WI38 (cell line): ENCODE data around the gene SLX4IP.

Experiments used
- H3K4me3 ChIP-seq: 2 replicates; pipeline ENCODE4 v1.5.1; 2011; ENCODE audit warnings: low read depth, mild to moderate bottlenecking, control low read depth, low read length
- TF ChIP-seq, protein P1 (sequence below): IDR thresholded peaks from 2 replicates; pipeline ENCODE4 v1.5.1; 2012; ENCODE audit warnings: low read depth, mild to moderate bottlenecking, control low read depth, low read length

Gene SLX4IP

DNA sequence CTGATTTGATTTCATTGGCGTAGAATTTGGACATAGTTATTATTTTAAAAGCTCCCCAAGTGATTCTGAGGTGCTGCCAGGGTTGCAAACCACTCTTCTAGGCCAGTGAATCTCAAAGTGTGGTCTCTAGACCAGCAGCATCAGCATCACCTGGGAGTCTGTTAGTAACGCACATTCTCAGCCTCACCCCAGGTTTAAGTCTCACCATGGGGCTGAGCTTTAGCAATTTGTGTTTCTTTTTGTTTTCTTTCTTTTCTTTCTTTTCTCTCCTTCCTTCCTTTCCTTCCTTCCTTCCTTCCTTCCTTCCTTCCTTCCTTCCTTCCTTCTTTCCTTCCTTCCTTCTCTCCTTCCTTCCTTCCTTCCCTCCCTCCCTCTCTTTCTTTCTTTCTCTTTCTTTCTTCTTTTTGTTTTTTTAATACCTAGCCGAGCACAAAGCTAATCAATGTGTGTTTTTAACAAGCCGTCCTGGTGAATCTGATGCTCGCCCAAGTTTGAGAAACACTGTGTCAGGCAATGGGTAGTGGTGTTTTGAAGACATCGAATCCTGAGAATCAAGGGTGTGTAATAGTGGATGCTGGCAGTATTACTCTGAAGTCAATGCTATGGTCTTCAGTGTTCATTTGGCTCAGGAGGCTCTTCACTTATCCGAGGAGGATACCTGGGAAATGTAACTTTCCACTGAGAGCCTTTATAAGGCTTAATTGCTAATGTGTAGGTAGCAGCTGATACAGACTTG is 104.9 kb downstream of the SLX4IP start:
- TF ChIP-seq, protein P1, sequence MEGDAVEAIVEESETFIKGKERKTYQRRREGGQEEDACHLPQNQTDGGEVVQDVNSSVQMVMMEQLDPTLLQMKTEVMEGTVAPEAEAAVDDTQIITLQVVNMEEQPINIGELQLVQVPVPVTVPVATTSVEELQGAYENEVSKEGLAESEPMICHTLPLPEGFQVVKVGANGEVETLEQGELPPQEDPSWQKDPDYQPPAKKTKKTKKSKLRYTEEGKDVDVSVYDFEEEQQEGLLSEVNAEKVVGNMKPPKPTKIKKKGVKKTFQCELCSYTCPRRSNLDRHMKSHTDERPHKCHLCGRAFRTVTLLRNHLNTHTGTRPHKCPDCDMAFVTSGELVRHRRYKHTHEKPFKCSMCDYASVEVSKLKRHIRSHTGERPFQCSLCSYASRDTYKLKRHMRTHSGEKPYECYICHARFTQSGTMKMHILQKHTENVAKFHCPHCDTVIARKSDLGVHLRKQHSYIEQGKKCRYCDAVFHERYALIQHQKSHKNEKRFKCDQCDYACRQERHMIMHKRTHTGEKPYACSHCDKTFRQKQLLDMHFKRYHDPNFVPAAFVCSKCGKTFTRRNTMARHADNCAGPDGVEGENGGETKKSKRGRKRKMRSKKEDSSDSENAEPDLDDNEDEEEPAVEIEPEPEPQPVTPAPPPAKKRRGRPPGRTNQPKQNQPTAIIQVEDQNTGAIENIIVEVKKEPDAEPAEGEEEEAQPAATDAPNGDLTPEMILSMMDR: no peak

DNA sequence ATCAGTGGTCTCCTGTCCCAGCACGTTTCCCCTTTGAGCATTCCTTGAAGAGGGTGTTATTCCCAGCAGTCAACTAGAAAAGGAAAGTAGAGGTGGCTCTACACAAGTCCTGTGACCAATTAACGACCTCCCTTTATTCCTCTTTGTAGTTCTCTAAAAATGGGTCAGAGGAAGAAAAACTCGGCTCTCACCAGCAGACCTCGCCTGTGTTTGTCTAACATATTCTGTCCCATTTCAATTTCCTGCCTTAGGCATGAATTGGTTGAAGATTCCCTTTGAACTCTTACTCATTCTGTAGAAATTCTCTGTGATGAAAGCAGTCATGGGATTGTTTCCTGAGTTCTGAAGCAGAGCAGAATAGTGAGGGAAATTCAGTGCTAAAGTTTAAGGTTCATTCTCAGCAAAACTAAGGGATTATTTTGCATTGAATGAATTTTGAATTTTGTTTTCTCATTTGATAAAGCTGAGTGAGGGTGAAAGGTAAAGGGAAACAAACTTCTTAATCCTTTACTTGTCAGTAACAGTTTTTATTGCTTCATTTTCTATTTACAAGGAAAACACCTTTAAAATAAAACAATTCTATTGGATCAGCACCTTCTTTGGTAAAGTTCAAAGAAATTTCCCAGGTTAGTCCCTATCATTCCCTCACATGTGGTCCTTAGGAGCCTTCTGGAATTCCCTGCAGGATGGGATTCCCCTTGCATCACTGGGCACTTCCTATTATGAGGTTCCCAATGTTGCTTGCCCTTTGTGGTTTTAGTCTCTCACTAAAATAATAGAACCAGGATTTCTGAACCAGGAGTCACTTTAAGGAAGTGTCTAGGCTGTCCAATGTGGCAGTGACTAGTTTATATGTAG is 105.8 kb downstream of the SLX4IP start:
- TF ChIP-seq, protein P1: no peak
- H3K4me3 ChIP-seq: no peak overlapping the region

More for the DNA sequence above, 104.9 kb downstream of the SLX4IP start:
- no peak overlapping the region for H3K4me3 ChIP-seq

DNA sequence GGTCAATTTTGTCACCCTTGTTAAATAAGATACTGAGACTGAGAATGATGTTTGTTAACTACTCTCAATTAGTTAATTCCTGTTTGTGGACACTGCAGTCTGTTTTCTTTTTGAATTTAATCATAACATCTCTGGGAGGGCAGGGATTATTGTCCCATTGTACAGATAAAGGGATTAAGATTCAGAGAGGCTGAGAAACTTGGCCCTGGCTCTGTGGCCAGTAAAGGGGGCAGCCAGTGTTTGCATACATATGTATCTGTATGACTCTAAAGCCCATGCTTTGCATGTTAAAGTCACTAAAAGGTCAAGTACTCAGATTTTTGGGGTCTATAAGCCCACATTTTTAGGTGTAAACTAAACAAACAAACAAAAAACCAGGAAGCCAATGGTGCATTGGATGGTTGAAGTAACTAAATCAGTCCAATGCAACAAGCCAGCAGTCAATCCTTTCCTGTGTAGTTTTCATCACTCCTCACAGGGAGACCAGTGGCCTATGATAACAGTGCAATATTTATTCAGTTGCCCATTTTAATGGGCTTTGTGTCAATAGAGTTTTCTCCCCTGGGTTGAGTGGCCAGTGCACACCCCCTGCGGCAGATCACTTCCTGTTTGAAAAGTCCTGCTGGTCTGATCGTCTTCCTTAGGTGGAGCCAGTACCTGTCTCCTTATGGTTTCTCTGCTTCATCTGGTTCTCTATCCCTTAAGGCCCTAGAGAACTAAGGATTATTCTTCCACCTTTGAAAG is 106.7 kb downstream of the SLX4IP start:
- H3K4me3 ChIP-seq: no peak overlapping the region
- TF ChIP-seq, protein P1: no peak

DNA sequence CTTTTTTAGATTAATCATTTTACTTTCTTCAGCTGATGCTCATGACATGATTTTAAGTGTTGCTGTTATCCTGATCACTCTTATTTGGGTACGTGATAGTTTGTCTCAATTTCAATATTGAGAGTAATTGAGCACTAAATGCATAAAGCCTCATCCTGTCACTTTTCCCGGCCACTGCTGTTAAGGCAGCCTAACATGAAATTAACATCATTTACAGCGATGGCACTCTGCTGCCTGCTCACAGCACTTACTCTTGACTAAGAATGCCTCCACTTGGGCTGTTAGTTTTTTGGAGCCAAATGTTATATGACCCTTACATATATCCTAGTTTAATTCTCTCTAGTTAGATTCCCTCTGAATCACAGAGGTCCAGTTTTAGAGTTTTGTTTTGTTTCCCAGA is 107.3 kb downstream of the SLX4IP start:
- no peak overlapping the region for H3K4me3 ChIP-seq
- TF ChIP-seq, protein P1: no peak

DNA sequence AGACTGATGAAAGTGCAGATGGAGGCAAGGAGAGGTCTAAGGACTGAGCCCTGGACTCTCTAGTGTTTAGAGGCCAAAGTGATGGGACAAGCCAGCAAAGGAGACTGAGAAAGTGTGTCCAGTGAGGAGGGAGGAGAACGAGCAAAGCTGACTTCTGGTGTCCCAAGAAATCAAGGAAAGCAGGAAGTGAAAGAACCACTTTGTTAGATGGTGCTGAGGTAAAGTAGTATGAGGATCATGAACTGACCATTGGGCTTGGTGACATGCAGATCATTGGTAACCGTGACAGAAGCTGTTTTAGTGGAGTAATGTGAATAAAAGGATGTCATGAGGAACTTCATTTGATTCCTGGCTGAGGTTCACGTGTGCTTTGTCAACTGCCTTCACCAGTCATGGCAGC is 108.4 kb downstream of the SLX4IP start:
- H3K4me3 ChIP-seq: no peak overlapping the region
- TF ChIP-seq, protein P1: no peak

DNA sequence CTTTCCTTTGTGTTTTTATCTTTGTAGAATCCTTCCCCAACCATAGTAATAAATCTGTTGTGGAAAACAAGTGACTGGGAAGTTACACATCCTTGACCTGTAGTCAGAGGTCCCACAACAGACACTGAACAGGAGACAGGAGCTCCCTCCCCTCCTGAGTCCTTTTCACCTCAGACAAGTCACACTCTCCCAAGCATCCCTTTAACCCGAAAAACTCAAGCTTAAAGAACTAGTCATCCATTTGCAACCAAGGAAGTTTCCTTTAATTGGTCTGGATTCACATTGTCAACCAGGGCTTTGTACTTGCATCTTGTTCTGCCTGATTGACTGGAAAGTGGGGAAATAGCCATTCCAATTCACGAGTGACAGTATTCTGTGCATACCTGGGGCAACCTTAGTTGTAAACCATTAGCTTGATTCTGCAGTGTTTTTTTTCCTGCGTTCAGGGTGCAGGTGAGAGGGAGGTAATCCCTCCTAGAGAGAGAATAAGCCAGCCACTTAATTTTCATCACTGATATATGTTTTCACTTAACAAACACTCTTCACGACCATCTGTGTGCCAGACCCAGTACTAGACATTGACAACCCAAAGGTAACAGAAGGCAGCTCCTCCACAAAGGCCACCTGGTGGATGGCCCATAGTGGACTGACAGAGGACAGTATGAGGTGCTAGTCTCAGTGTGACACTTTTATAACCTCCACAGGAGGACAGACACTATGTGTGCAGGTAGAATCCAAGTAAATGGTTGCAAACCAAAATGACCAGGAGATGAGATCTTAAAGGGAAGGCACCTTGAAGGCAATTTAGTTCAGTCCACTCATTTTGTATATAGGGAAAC is 112.4 kb downstream of the SLX4IP start:
- TF ChIP-seq, protein P1: no peak
- no peak overlapping the region for H3K4me3 ChIP-seq
